Keratinocyte (primary cell): ENCODE data around the gene TMPRSS13. TPM values are rescaled to one million over a fixed set of nuclear protein-coding genes. Genes with fewer than 3 reads are reported as not detected.

Experiments
- DNase-seq: peaks from one replicate; pipeline ENCODE4 v3.0.0-alpha.2; 2011; ENCODE audit warnings: low read depth, missing footprints, low spot score
- FAIRE-seq: peaks from 2 replicates; lab custom pipeline; 2011; peaks lifted over from hg19 to GRCh38; lab: Jason Lieb, UNC
- H2AFZ ChIP-seq: 2 replicates; pipeline ENCODE4 v1.6.0; 2012; ENCODE audit warnings: low read length, control low read depth, inconsistent platforms; ENCODE audit not compliant: control insufficient read depth
- H3K27ac ChIP-seq: 2 replicates; pipeline ENCODE4 v1.5.1; 2011; ENCODE audit warnings: low read length; ENCODE audit not compliant: control insufficient read depth, insufficient read depth
- H3K27me3 ChIP-seq: 3 replicates; pipeline ENCODE4 v1.6.0; 2011; ENCODE audit warnings: low read length; ENCODE audit not compliant: control insufficient read depth, insufficient read depth; ENCODE audit errors: extremely low read depth
- H3K36me3 ChIP-seq, 2 experiments: 2 replicates in 1 of 2; 3 replicates in 1 of 2; pipeline ENCODE4 v1.5.1; 2011; ENCODE audit warnings: low read length in 2 of 2, mild to moderate bottlenecking in 1 of 2; ENCODE audit not compliant: control insufficient read depth in 2 of 2, insufficient read depth in 2 of 2; ENCODE audit errors: extremely low read depth in 1 of 2
- H3K4me1 ChIP-seq: 3 replicates; pipeline ENCODE4 v1.5.1; 2011; ENCODE audit warnings: low read length; ENCODE audit not compliant: control insufficient read depth, insufficient read depth; ENCODE audit errors: extremely low read depth
- H3K4me2 ChIP-seq: 3 replicates; pipeline ENCODE4 v1.6.0; 2011; ENCODE audit warnings: low read depth, low read length; ENCODE audit not compliant: control insufficient read depth, insufficient read depth; ENCODE audit errors: extremely low read depth
- H3K4me3 ChIP-seq, 3 experiments: fragments of 200-600 bp in 1 of 3; sonication (generic) in 1 of 3; 2 replicates in 2 of 3; 3 replicates in 1 of 3; pipeline ENCODE4 v1.5.1; 2011 to 2016; ENCODE audit warnings: low read length in 3 of 3, mild to moderate bottlenecking in 3 of 3, control low read depth in 2 of 3, inconsistent platforms in 1 of 3, low read depth in 1 of 3, mixed read lengths in 1 of 3, mixed run types in 1 of 3, moderate library complexity in 1 of 3; ENCODE audit not compliant: control insufficient read depth in 2 of 3, insufficient read depth in 2 of 3; ENCODE audit errors: extremely low read depth in 1 of 3
- H3K79me2 ChIP-seq: 2 replicates; pipeline ENCODE4 v1.6.0; 2012; ENCODE audit warnings: low read length; ENCODE audit not compliant: control insufficient read depth, insufficient read depth
- H3K9ac ChIP-seq: 3 replicates; pipeline ENCODE4 v1.6.0; 2011; ENCODE audit warnings: low read length; ENCODE audit not compliant: control insufficient read depth, insufficient read depth; ENCODE audit errors: extremely low read depth
- H3K9me1 ChIP-seq: 3 replicates; pipeline ENCODE4 v1.6.0; 2011; ENCODE audit warnings: low read length; ENCODE audit not compliant: control insufficient read depth, insufficient read depth; ENCODE audit errors: extremely low read depth
- H3K9me3 ChIP-seq: 2 replicates; pipeline ENCODE4 v1.5.1; 2012; ENCODE audit warnings: low read depth, low read length; ENCODE audit not compliant: control insufficient read depth
- H4K20me1 ChIP-seq: 3 replicates; pipeline ENCODE4 v1.6.0; 2011; ENCODE audit warnings: low read length; ENCODE audit not compliant: control insufficient read depth, insufficient read depth; ENCODE audit errors: extremely low read depth
- EZH2 ChIP-seq: IDR thresholded peaks from one replicate; pipeline ENCODE4 v1.6.1; 2012; ENCODE audit warnings: inconsistent platforms, mild to moderate bottlenecking, low read length, moderate library complexity
- dilution Hi-C: fragments of 300-500 bp; cut with MboI; formaldehyde crosslinking; loops from one replicate; pipeline ENCODE4 v1.7.0; 2020; ENCODE audit warnings: low sequenced_read_pairs; ENCODE audit not compliant: extremely low pct_ligation_motif_present
- polyA plus RNA-seq, 5 experiments: library from polyadenylated mRNA; depleted of rRNA in 3 of 5; stranded (reverse) in 3 of 5; stranded (forward) in 1 of 5; unstranded in 1 of 5; fragments of >200 nt; gene quantifications; 1 replicate in 1 of 5; 2 replicates in 3 of 5; 3 replicates in 1 of 5; pipeline versions ENCODE4 v1.2.1 to v1.2.3, GENCODE V29; 2011 to 2012; ENCODE audit warnings: missing spikeins in 2 of 5, low read depth in 1 of 5, low replicate concordance in 1 of 5
- TF ChIP-seq, protein P1 (sequence below), 3 experiments: IDR thresholded peaks in 1 of 3; conservative IDR thresholded peaks in 1 of 3; optimal IDR thresholded peaks in 1 of 3; 2 replicates in 2 of 3; 3 replicates in 1 of 3; pipeline versions ENCODE3 to v1.5.1; 2011; ENCODE audit warnings: low read length in 3 of 3, mild to moderate bottlenecking in 3 of 3, moderate library complexity in 2 of 3, control low read depth in 1 of 3, inconsistent platforms in 1 of 3; ENCODE audit not compliant: insufficient read depth in 2 of 3; ENCODE audit errors: extremely low read depth in 1 of 3

The TMPRSS13 gene
- polyA plus RNA-seq, 1 donor (not counting 4 experiments of a cell fraction or from before 2014, with no cell fraction given): 1.8 TPM

DNA sequence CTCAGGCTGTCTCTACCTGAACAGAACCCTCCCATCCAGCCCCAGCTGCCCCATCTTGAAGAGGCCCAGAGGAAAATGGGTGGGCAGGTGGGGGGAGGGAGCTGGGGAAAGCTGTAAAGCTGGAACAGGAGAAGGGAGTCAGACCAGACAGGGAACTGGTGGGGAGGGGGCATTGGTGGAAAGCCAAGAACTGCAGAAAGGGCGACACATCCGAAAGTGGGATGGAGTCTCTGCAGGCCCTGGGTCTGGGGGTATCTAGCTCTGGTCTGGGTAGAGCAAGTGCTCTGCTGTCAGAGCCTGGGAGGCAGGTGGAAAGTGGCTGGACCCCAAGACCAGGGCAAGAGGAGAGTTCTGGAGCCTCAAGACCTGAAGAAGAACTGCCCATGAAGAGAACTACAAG is 7.7 kb downstream of the TMPRSS13 start:
- Histone ChIP-seq H3K4me3 (no peak overlapping the region), H3K9ac (no peak overlapping the region), H3K27ac (no peak overlapping the region), H2AFZ (no peak overlapping the region), H3K9me1 (no peaks in the 10 kb centered on the region), H3K36me3 (no peaks in the 10 kb centered on the region), H3K9me3 (no peaks in the 10 kb centered on the region), H3K27me3 (peaks cover 5% of the 10 kb centered on the region), H3K79me2 (no peaks in the 10 kb centered on the region), H3K4me1 (no peaks in the 10 kb centered on the region), H4K20me1 (no peaks in the 10 kb centered on the region), H3K4me2 (no peak overlapping the region)
- DNase-seq (no peak), FAIRE-seq (no peak)
- dilution Hi-C loops: no loop called here
- TF ChIP-seq EZH2: no peak
- TF ChIP-seq, protein P1, sequence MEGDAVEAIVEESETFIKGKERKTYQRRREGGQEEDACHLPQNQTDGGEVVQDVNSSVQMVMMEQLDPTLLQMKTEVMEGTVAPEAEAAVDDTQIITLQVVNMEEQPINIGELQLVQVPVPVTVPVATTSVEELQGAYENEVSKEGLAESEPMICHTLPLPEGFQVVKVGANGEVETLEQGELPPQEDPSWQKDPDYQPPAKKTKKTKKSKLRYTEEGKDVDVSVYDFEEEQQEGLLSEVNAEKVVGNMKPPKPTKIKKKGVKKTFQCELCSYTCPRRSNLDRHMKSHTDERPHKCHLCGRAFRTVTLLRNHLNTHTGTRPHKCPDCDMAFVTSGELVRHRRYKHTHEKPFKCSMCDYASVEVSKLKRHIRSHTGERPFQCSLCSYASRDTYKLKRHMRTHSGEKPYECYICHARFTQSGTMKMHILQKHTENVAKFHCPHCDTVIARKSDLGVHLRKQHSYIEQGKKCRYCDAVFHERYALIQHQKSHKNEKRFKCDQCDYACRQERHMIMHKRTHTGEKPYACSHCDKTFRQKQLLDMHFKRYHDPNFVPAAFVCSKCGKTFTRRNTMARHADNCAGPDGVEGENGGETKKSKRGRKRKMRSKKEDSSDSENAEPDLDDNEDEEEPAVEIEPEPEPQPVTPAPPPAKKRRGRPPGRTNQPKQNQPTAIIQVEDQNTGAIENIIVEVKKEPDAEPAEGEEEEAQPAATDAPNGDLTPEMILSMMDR (optimal IDR thresholded peaks at IDR 0.05 in 1 of 3, IDR thresholded peaks at IDR 0.05 in 1 of 3, conservative IDR thresholded peaks at IDR 0.05 in 1 of 3; ENCODE audit: extremely low read depth in 1 of 3, insufficient read depth in 2 of 3, low read length in 3 of 3): no peak

DNA sequence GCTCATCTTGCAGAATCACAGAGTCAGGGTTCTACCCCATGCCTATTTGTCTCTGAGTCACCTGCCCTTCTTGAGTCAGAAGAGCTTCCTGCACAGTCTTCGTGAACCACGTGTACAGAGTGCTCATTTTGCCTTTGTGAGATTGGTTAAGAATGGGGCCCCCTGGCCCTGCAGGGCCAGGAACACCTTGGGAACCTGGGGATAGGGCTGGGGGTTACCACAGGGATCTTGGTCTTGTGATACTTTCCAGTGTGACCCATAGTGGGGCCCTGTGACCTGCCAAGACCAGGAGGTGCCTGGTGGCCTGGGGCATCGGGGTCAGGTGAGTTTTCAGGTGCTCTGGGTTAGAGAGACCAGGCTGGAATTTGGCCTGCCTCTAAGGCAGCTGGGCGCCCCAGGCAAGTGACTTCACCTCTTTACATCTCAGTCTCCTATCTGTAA is 9.4 kb downstream of the TMPRSS13 start:
- TF ChIP-seq, protein P1 (optimal IDR thresholded peaks at IDR 0.05 in 1 of 3, IDR thresholded peaks at IDR 0.05 in 1 of 3, conservative IDR thresholded peaks at IDR 0.05 in 1 of 3; ENCODE audit: extremely low read depth in 1 of 3, insufficient read depth in 2 of 3, low read length in 3 of 3): no peak
- no peak for TF ChIP-seq EZH2
- Histone ChIP-seq H3K4me1 (no peaks in the 10 kb centered on the region), H3K9me1 (no peaks in the 10 kb centered on the region), H3K9me3 (no peaks in the 10 kb centered on the region), H3K79me2 (no peaks in the 10 kb centered on the region), H3K27ac (no peak overlapping the region), H3K4me2 (no peak overlapping the region), H3K36me3 (no peaks in the 10 kb centered on the region), H3K9ac (no peak overlapping the region), H2AFZ (no peak overlapping the region), H3K27me3 (peaks cover 5% of the 10 kb centered on the region), H3K4me3 (no peak overlapping the region), H4K20me1 (no peaks in the 10 kb centered on the region)
- FAIRE-seq (peak; percentile 23), DNase-seq (no peak)
- dilution Hi-C loops: no loop called here
